Endothelial cell of umbilical vein (primary cell): ENCODE measurements around the gene SLC12A7. TPM values are rescaled to one million over a fixed set of nuclear protein-coding genes. Genes with fewer than 3 reads are reported as not detected.
A peak's percentile ranks its signal among the peaks of the same experiment; 100 is the strongest.

ENCODE experiments used
- BruUV-seq: library from RNA; stranded (reverse); fragments of 400-500 nt; replicated peaks from 2 replicates; lab custom pipeline; 2021; lab: Mats Ljungman, UMichigan
- CTCF ChIA-PET: fragments of 300-600, 350-600 bp; sonication (Branson Sonifier 250); formaldehyde crosslinking; loops from one replicate; lab custom pipeline; 2021; ENCODE audit warnings: antibody characterized with exemption, inconsistent platforms; lab: Charles Lee
- POLR2A ChIA-PET: fragments of 300-600, 350-600 bp; sonication (Branson Sonifier 250); formaldehyde crosslinking; loops from one replicate; lab custom pipeline; 2021; ENCODE audit warnings: antibody characterized with exemption, inconsistent platforms; lab: Charles Lee
- DNase-seq: peaks from one replicate; pipeline ENCODE4 v3.0.0-alpha.2; 2011; ENCODE audit warnings: low read depth, low spot score
- FAIRE-seq: peaks from 2 replicates; lab custom pipeline; 2011; peaks lifted over from hg19 to GRCh38; lab: Jason Lieb, UNC
- H2AFZ ChIP-seq: 2 replicates; pipeline ENCODE4 v1.6.0; 2012; ENCODE audit warnings: low read depth, low read length, control low read depth, inconsistent platforms
- H3K27ac ChIP-seq: 2 replicates; pipeline ENCODE4 v1.5.1; 2011; ENCODE audit warnings: low read depth, mild to moderate bottlenecking, control low read depth, low read length, moderate library complexity; ENCODE audit not compliant: insufficient read depth
- H3K27me3 ChIP-seq, 2 experiments: 2 replicates each; pipeline versions ENCODE4 v1.6.0 to v1.6.1; 2011; ENCODE audit warnings: low read length in 2 of 2, mixed read lengths in 1 of 2; ENCODE audit not compliant: control insufficient read depth in 2 of 2, insufficient read depth in 2 of 2
- H3K36me3 ChIP-seq, 2 experiments: 2 replicates in 1 of 2; 3 replicates in 1 of 2; pipeline ENCODE4 v1.5.1; 2011; ENCODE audit warnings: low read length in 2 of 2, mild to moderate bottlenecking in 1 of 2, moderate library complexity in 1 of 2; ENCODE audit not compliant: control insufficient read depth in 2 of 2, insufficient read depth in 2 of 2; ENCODE audit errors: extremely low read depth in 1 of 2
- H3K4me1 ChIP-seq: 3 replicates; pipeline ENCODE4 v1.5.1; 2011; ENCODE audit warnings: mild to moderate bottlenecking, low read length; ENCODE audit not compliant: control insufficient read depth, insufficient read depth; ENCODE audit errors: extremely low read depth
- H3K4me2 ChIP-seq: 2 replicates; pipeline ENCODE4 v1.6.1; 2011; ENCODE audit warnings: low read length, control low read depth, mixed read lengths; ENCODE audit not compliant: insufficient read depth
- H3K4me3 ChIP-seq, 3 experiments: fragments of 200-600 bp in 1 of 3; sonication (generic), shearing (Covaris generic) in 1 of 3; replicated peaks in 1 of 3; 2 replicates each; pipeline ENCODE4 v1.5.1; 2011 to 2016; ENCODE audit warnings: control low read depth in 3 of 3, low read length in 3 of 3, mild to moderate bottlenecking in 2 of 3, inconsistent platforms in 1 of 3, low read depth in 1 of 3, moderate library complexity in 1 of 3; ENCODE audit not compliant: insufficient read depth in 1 of 3
- H3K79me2 ChIP-seq: 2 replicates; pipeline ENCODE4 v1.6.0; 2012; ENCODE audit warnings: low read length, inconsistent platforms; ENCODE audit not compliant: control insufficient read depth, insufficient read depth
- H3K9ac ChIP-seq: replicated peaks from 2 replicates; pipeline ENCODE3; 2011; ENCODE audit warnings: low read length, control low read depth; ENCODE audit not compliant: insufficient read depth; ENCODE audit errors: extremely low read depth
- H3K9me1 ChIP-seq: replicated peaks from 3 replicates; pipeline ENCODE4 v1.6.0; 2011; ENCODE audit warnings: mild to moderate bottlenecking, low read length; ENCODE audit not compliant: control insufficient read depth, insufficient read depth; ENCODE audit errors: extremely low read depth
- H3K9me3 ChIP-seq: replicated peaks from 2 replicates; pipeline ENCODE4 v1.5.1; 2012; ENCODE audit warnings: low read length, inconsistent platforms; ENCODE audit not compliant: control insufficient read depth, insufficient read depth
- H4K20me1 ChIP-seq: replicated peaks from 2 replicates; pipeline ENCODE3; 2011; ENCODE audit warnings: mild to moderate bottlenecking, low read length; ENCODE audit not compliant: control insufficient read depth, insufficient read depth; ENCODE audit errors: extremely low read depth
- EZH2 ChIP-seq: IDR thresholded peaks from 2 replicates; pipeline ENCODE4 v1.6.1; 2012; ENCODE audit warnings: borderline replicate concordance, low read depth, mild to moderate bottlenecking, moderate library complexity, low read length, inconsistent platforms; ENCODE audit not compliant: severe bottlenecking
- JUN ChIP-seq: IDR thresholded peaks from 2 replicates; pipeline ENCODE4 v1.6.1; 2011; ENCODE audit warnings: borderline replicate concordance, low read depth; ENCODE audit not compliant: insufficient read length, insufficient read depth
- MAX ChIP-seq: IDR thresholded peaks from 2 replicates; pipeline ENCODE4 v1.6.1; 2011; ENCODE audit not compliant: insufficient read depth, insufficient read length
- MYC ChIP-seq: IDR thresholded peaks from one replicate; pipeline ENCODE4 v1.6.1; 2011; ENCODE audit warnings: mild to moderate bottlenecking, low read depth, low read length
- POLR2A ChIP-seq: IDR thresholded peaks from 2 replicates; pipeline ENCODE4 v1.6.1; 2012; ENCODE audit warnings: low read depth, mild to moderate bottlenecking, control low read depth, low read length
- dilution Hi-C: fragments of 300-500 bp; cut with MboI; formaldehyde crosslinking; loops from one replicate; pipeline ENCODE4 v1.15.0; 2019; ENCODE audit warnings: low sequenced_read_pairs; ENCODE audit not compliant: extremely low pct_ligation_motif_present
- intact Hi-C: fragments of 100-400 bp; cut with micrococcal nuclease; formaldehyde crosslinking; loops from one replicate; pipeline ENCODE4 v1.10.0; 2022
- polyA plus RNA-seq, 4 experiments: library from polyadenylated mRNA; depleted of rRNA in 3 of 4; stranded (reverse) in 3 of 4; unstranded in 1 of 4; fragments of >200 nt; gene quantifications; 2 replicates each; pipeline versions ENCODE4 v1.2.1 to v1.2.3, GENCODE V29; 2011 to 2012; ENCODE audit warnings: missing spikeins in 1 of 4
- total RNA-seq: library from RNA; stranded (reverse); gene quantifications from 2 replicates; pipeline ENCODE4 v1.2.3, GENCODE V29; 2021

SLC12A7 gene
- total and polyA plus RNA-seq, 2 donors (not counting 3 experiments of a cell fraction or from before 2014, with no cell fraction given), result 16.4 to 38.8 TPM

- H3K27ac ChIP-seq, result no peak overlapping the region
- H3K4me3 ChIP-seq, result no peak overlapping the region
- intact Hi-C loops, result no loop called here
- ChIA-PET CTCF (no interaction called here), POLR2A (no interaction called here)
- no peaks in the 10 kb centered on the region for H3K4me1 ChIP-seq
- H3K36me3 ChIP-seq, result no peaks in the 10 kb centered on the region
- no peaks in the 10 kb centered on the region for H4K20me1 ChIP-seq
- TF ChIP-seq EZH2 (peak; percentile 57), MAX (no peak)
- no TSS peak for BruUV-seq
- peaks cover 20 to 23% of the 10 kb centered on the region in 2 experiments for H3K27me3 ChIP-seq
- no peaks in the 10 kb centered on the region for H3K79me2 ChIP-seq
- no peak for DNase-seq
- H3K9me3 ChIP-seq, result no peaks in the 10 kb centered on the region
- dilution Hi-C loops, result no loop called here
- no peak overlapping the region for H3K9ac ChIP-seq
- no peaks in the 10 kb centered on the region for H3K9me1 ChIP-seq
- no peak overlapping the region for H3K4me2 ChIP-seq
- no peak for FAIRE-seq
- H2AFZ ChIP-seq, result no peak overlapping the region
Observed at GRCh38 chr5:1156033-1156753, 44.3 kb upstream of the SLC12A7 start.

GRCh38 chr5:1155191-1156032 is 43.5 kb upstream of the SLC12A7 start:
- no peak overlapping the region for H3K4me3 ChIP-seq
- H3K27ac ChIP-seq, result no peak overlapping the region
- H3K4me1 ChIP-seq, result no peaks in the 10 kb centered on the region
- no peak overlapping the region for H3K9ac ChIP-seq
- FAIRE-seq, result no peak
- no peaks in the 10 kb centered on the region for H3K36me3 ChIP-seq
- no peaks in the 10 kb centered on the region for H3K9me1 ChIP-seq
- no peaks in the 10 kb centered on the region for H3K9me3 ChIP-seq
- CTCF ChIA-PET, result no interaction called here
- DNase-seq, result no peak
- dilution Hi-C loops, result no loop called here
- intact Hi-C loops, result no loop called here
- H3K4me2 ChIP-seq, result no peak overlapping the region
- peak; percentile 55 for TF ChIP-seq EZH2
- no peak for TF ChIP-seq MYC
- no peak for TF ChIP-seq POLR2A
- no peak for TF ChIP-seq JUN
- no peak overlapping the region for H2AFZ ChIP-seq
- no peaks in the 10 kb centered on the region for H3K79me2 ChIP-seq
- POLR2A ChIA-PET, result no interaction called here
- no TSS peak for BruUV-seq
- H3K27me3 ChIP-seq, result peaks cover 20 to 23% of the 10 kb centered on the region in 2 experiments
- H4K20me1 ChIP-seq, result no peaks in the 10 kb centered on the region
